ENCODE data around the gene JADE1.

- TF ChIP-seq CTCF (IDR thresholded peaks at IDR 0.05; ENCODE audit: low read depth, low read length) (no peak), POLR2A (IDR thresholded peaks at IDR 0.05; ENCODE audit: extremely low read depth, insufficient read length) (no peak)
Observed at GRCh38 chr4:128827296-128827695, 17.8 kb downstream of the JADE1 start.

Measured in NB4 (cell line).